GM19467 (cell line): ENCODE data around the gene WDR86.

Source experiments
- ATAC-seq: cut with Tn5 transposase; IDR thresholded peaks from one replicate; pipeline ENCODE4 v1.9.1; 2021; ENCODE audit warnings: mild to moderate bottlenecking, moderate library complexity; ENCODE audit not compliant: unreplicated experiment

The WDR86 gene

DNA sequence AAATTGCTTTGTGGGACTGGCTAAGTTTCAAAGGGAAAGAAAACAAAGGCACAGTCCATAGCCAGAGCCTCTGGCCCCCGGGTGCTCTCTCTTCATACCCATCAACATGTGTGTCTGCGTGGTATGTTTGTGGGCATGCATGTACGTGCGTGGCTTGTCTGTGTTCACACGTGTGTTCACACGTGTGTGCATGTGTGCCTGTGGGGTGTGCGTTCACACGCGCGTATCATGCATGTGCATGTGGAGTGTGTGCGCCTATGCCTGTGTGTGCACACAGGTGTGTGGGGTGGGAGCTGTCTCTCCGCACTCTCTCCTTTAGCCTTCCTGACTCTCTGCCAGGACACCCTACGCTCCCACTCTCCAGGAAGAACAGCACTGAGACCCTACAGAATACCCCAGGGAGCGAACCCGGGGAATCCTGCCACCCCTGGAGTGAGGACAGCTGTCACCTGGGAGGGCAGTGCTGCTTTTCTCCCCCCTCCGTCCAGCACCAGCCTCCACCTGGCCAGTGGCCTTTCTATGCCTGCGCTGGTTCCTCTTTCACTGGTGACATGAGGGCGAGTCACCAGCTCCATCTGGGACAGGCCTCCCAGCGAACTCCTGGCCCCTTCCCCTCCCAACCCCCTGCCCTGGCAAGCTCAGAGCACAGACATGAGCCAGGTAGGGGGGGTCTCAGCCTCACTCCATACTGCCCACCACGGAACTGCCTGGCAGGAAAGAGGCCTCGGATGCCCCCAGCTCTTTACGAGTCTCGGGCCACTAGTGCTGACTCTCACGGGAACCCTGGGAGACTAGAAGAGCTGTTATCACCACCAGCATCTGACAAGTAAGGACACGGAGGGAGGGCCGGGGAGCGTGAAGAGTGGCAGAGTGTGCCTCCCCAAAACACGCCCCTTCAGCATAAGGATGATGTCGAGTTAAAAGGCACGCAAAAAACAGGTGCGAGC is 16.5 kb downstream of the WDR86 start:
- no peak for ATAC-seq

DNA sequence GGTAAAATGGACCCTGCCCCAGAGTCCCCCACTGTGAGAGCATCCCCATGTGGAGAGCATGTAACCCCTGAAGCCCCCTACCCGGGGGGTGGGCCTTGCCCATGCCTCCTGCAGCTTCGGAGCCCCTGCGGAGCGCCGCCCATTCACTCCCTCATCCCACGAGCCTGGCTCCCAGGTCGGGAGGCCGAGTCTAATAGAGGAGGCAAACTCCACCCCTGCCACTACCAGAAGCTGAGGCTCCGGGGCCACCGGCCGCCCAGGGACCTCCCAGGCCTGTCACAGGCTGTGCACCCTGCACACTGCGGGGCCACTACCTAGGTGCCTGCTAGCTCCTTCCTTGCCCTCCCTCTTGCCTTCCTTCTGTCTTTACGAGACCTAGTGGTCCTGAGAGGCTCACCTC is 17.4 kb downstream of the WDR86 start:
- no peak for ATAC-seq

DNA sequence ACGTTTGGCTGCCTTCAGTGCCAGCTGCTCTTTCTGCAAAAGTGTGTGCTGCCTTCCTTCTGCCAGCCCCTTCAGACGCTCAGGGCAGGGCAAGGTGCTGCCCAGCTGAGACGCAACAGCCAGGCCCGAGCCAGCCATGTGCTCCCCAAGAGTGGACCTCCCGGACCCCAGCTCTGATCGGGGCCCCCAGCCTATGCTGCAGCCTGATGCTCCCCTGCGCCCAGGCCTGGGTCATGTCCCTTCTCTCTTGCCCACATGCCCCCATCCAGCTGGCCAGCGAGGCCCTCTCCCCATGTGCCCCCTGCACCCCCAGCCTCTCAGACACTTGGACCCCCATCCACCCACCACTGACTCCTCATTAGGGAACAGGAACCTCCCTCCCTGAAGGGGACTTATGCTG is 17.8 kb downstream of the WDR86 start:
- no peak for ATAC-seq

DNA sequence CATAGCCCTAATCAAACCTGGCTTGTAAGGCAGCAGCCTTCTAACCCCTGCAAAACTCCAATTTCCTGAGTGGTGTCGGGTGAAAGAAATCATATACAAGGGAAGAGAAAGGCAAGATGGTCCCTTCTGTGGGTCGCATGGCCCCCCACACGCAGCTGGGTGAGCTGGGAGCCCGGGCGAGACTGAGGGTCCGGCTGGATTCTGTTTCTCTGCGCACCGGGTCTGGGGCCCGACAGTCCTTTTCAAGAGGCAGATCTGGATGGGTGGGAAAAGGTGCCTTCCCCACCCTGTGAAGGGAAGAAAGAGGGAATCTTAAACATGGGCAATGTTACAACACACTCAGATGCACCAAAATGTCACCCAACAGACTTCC is 18.5 kb downstream of the WDR86 start:
- ATAC-seq = no peak

DNA sequence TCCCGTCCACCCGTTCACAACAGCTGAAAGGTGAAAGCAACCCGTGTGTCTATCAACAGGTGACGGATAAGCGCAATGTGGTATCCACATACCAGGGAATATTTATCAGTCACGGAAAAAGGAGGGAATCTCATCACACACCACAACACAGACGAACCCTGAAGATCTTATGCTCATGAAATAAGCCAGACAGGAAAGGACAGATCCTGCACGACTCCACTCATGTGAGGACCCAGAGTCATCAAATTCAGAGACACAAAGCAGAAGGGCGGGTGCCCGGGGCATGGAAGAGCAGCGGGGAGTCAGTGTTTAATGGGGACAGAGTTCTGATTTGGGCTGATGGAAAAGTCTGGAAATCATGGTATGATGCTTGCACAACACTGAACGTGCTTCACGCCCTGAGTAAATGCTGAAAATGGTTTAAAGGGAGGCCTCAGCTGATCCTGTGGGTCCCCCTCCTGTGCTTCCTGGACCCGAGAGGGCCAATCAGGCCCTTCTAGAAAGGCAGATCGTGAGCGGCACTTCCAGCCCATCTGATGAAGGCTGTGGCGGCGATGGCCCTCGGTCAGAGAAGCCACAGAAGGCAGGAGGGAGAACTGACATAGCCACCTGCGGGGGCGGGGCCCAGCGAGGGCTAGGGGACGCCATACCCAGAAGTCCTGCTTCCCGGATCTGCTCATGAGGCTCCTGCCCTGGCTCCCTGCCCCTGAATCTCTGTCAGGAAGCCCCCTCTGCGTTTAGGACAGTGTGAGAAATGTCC is 19.1 kb downstream of the WDR86 start:
- no peak for ATAC-seq

DNA sequence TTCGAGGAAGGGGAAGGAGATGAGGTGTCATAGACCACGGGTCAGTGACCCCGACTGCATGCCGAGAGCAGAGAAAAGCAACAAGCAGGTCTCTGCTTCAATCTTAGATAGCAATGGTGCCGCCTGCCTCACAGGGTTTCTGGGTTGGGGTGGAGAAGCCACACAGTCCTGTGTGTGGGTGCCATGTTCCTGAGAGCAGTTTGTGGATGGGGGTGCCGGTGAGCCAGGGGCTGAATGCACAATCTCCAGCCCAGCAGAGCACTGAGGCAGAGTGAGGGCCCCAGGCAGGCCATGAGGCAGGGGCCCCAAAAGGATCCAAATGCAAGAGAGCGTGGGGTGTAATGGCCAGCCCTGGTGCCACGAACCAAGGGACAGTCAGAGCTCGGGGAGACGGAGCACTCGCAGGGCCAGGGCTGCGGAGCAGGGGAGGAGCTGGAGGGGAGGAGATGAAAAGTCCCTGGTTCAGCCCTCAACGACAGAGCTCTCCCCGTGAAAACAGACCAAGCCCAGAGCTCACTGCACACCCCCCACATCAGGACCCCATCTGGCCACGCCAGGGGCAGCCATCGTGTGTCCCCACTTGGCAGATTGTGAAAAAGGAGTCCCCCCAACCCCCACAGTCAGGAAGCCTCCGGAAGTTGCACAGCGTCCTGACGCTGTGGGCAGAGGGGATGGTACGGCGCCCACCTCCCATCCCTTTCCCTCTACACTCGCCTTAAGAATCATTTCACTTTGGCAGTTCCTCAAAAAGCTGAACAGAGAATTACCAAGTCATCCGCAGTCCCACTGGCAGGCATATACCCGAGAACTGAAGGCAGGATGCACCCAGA is 19.9 kb downstream of the WDR86 start:
- no peak for ATAC-seq

DNA sequence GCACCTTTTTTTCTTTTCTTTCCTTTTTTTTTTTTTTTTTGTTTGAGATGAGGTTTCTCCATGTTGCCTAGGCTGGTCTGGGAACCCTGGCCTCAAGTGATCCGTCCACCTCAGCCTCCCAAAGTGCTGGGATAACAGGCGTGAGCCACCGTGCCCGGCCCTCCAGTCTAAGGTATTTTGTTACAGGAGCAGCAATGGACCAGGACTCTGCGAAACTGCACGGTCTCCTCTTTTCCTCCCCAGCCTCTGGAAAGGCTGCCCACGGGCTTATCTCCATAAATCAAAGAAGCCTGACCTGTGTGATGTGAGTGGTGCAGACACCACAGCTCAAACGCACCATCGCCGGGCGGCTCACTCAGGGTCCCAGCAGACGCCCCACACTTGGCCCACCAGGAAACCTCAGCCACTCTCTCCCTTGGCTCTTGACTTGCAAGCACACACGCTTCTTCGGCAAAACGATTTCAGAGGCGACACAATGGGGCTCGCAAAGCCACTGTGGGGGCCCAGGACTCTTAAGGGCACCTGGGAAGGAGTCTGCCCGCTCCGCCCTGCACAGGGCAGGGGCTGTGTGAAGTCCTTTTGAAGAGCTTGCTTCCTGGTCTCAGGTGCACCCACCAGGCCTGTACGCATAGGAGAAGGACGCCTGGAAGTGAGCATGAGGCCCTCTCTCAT is 20.6 kb downstream of the WDR86 start:
- no peak for ATAC-seq

DNA sequence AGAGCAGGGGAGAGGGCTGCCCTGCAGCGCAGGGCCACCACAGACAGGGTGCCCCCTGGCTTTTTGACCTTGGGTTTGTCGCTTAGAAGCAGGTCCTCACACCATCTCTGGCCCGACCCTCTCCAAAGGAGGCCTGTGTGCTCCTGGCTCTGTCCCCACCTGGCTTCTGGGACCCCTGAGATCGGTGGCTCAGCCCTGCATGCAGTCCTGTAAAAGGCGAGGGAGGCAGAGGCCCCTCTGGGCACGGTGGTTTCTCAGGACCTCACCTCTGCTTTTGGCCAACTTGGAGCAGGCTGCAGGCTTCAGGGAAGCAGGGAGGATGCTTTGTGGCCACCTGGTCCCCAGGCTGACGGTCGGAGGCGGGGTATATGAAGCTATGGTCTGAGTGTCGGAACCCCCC is 21.4 kb downstream of the WDR86 start:
- no peak for ATAC-seq

DNA sequence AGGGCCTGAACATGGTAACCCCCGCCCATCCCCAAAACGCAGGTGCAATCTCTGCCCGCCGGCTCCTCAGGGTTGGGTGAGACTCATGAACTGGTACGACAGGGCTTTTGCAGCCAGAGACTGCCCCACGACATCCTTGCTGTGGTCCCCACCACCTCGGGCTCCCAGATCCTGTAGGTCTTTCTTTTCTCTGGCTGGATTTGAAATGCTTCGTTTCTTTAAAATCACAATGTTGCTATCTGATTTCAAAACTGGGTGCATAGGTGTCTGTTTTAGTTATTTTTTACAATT is 21.9 kb downstream of the WDR86 start:
- no peak for ATAC-seq

DNA sequence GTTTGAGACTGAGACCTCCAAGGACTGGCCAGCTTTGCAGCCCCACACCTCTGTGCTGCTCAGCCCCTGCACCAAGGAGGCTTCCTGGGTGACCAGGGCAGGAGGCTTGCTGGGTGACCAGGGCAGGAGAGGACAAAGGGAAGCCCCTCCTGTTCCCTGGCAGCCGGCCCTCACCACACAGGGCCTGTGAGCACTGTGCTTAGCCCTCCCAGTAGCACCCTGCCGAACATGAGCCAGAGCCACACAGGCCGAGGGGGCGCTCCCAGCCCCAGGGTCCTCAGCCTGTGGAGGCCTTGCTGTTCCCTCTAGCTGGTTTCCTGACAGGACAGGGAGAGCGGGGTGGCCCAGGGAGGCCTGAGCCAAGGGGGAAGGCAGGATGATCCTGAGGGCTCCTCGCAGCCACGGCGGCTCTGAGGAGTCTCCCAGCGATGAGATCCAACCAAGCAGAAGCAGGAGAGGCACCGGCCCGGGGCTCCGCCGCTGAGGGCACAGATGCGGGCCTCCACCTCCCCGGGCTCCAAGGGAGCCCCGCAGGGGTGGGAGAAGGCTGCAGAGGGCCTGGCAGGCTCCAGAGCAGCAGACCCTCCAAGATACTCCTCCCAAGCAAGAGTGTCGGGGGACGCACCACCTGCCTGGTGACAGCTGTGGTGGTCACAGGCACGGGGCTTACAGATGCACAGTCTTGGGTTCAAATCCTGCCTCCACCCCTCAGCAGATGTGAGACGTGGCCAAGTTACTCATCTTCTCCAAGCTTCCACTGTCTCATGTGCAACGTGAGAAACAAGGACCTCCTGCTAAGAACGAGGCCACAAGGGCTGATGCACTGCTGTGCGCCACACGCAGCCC is 22.5 kb downstream of the WDR86 start:
- ATAC-seq = no peak

DNA sequence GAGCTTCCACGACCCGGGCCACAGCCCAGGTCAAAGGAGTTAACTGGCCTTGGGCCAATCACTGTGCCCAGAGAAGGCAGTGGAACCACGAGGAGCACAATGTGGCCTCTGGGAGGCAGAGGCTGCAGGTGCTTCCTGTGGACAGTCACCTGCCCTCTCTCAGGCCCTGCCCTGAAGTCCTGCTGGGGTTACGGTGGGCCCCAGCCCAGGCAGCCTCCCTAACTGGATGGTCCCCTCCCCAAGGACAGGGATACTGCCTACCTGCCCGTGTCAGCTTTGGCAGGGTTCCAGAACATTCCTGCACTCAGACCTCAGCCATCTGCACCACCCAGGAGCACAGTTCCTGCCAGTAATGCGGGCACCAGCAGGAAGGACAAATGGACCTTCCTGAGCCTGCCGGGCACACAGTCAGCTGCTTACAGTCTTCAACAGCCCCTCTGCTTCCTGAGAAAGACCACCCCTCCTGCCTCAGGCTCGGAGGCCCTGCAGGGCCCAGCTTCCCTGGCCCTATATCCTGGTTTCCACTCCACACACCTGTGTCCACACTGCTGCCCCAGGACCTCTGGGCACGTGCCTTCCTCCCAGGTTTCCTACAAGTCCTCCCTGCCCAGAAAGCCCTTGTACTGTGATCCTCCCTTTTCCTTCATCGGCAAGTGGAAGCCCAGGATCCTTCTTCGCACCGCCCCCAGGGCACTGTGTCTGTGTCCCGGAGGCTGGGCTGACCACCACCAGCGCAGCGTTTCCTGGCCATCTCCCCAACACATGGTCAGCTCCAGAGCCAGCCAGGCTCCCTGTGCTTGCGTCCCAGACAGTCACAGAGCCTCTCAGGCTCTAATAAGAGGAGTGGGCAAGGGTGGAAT is 23.3 kb downstream of the WDR86 start:
- ATAC-seq = no peak

DNA sequence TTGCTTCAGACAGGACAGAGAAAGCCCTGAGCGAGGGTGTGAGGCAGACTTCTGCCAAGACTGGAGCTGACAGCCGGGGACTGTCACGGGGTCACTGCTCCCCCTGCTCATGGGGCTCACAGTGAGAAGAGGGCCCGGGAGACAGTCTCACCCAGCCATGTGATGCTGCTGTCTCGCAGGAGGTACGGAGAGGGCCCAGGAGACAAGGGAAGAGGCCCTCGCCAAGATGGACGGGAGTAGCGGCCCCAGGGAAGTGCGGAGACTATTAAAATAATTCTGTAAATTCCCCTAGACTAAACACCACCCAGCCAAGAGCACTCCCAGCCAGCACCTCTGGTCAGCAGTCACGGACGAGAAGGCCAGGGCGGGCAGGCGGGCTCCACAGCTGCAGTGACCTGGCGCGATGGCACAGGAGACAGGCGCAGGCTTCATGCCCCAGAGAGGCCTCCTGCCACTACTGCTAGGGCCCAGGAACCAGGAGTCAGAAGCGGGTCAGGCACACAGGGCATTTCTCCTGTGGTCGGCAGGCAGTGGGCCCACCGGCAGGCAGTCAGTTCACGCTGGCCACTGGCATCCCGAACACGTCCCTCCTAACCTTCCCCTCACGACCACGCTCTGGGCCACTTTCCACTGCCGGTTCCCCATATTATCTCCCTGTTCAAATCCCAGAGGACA is 24.1 kb downstream of the WDR86 start:
- no peak for ATAC-seq

DNA sequence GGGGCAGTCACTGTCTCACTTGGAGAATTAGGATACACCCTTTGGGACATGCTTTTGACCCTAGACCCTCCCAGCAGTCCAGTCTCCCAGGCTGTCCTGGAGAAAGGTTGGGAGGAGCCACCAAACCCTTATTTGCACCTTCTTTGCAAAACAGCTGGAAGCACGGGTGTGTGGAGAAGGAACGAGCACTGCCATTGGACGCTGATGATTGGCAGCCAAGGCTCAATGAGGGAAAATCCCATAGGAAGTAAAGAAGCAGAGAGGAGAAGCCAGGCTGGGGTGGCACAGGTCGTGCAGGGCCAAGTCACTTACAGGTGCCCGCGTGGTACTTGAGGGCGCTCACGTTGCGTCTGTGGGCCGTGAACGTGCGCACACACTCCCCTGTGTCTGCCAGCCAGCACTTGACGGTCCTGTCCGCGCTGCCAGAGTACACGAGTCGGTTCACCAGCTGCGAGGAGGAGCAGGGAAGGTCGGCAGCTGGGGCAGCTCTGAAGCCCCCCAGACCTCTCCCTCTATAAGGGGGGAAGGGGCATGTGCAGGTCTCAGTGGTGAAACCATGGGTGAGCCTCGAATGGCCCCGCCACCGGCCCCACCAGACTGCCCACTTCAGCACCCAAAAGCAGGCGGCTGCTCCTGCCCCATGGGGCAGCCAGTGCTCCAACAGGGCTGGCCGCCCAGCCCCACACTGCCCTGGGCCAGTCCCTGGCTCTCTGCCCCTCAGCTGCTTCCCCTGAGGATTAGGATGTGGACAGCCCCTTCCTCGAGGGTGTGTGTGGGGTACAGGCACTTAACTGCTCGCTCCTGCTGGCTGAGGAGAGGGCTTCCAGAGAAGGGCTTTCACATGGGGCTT is 24.8 kb downstream of the WDR86 start:
- ATAC-seq = no peak

DNA sequence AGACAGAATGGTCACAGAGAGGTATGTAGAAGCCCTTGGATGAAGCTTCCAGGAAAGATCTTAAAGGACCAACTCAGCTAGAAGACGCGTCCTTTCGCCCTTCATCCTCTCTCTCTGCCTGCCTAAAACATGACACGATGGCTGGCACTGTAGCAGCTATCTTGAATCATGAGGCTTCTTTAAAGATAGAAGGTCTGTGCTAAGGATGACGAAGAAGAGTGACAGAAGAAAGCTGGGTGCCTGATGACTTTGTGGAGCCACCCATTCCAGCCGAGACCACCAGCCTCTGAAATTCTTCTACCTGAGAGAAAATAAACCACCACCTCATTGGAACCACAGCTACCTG is 25.5 kb downstream of the WDR86 start:
- no peak for ATAC-seq

DNA sequence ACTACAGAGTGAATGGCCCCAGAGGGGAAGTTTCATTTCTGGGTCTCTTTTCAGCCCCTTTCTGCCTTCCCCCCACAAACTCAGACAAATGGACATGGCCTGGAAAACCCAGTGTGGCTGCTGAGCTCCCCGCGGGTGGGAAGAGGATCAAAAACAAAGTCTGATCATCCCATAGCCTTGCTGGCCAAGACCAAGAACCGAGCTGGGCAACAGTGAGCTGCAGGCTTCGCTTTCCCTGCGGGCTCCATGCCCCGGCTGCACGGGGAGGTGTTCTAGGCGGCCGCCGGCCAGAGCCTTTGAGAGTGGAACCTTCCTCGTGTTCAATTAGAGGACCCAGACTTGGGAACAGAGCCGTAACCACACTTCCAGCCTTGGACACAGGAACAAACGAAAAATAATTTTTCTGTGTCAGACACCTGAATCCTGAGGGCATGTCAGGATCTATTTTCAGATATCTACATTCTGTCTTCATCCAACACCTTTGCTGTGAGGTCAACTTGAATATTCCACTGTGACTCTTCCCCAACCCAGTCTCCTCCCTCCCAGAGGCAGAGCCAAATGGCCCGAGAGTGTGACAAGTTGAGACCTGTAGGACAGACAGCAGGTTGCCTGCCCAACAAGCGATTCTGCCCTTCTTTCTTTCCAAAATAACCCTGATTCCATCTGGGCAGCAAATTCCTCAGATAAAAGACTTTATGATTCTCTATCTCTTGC is 26.0 kb downstream of the WDR86 start:
- no peak for ATAC-seq

DNA sequence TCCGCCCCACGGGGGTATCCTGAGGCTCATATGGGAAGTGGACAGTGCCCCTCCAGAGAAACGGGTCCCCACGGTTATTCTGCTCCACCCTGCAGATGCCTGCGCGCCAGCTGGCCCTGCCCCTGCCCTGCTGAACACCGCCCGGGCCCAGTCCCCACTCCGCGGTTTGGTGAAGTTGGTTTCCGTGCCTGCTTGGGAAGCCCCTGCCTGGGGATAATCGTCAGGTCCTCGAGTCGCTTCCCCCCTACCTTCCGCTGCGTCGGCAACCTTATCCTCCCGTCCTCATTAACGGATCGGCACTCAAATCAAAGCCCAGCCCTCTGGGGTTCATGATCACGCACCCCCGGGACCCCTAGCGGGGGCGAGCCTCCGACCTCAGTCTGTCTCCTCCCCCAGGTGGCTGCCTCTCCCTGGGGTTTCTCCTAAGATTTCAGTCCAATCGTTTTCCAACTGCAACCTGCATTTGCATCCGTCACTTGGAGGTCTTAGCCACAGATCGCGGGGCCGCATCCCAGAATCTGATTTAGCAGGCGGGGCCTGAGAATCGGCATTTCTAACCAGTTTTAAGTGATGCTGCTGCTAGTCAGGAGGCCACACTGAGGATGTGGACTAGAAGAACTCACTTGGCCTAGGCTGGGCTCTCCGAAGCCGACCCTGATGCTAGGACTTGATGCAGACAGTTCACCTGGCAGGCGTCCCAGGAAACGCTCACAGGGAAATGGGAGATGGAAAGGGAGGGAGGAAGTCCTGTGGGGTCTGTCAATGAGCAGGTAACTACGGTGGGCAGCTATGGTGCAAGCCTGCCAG is 27.6 kb downstream of the WDR86 start:
- no peak for ATAC-seq
